IPS-15b (cell line): ENCODE results near the gene LRRC27.

Experiments used
- H3K27me3 ChIP-seq: one replicate; pipeline ENCODE4 v1.6.1; 2013; ENCODE audit warnings: low read length; ENCODE audit not compliant: control insufficient read depth, insufficient read depth
- H3K36me3 ChIP-seq: one replicate; pipeline ENCODE4 v1.6.1; 2013; ENCODE audit warnings: low read length; ENCODE audit not compliant: control insufficient read depth, insufficient read depth
- H3K4me1 ChIP-seq: one replicate; pipeline ENCODE4 v1.6.1; 2013; ENCODE audit warnings: mild to moderate bottlenecking, low read length; ENCODE audit not compliant: control insufficient read depth, insufficient read depth
- H3K4me3 ChIP-seq: one replicate; pipeline ENCODE4 v1.5.1; 2013; ENCODE audit warnings: low read depth, low read length
- H3K9ac ChIP-seq: one replicate; pipeline ENCODE4 v1.6.1; 2013; ENCODE audit warnings: low read depth, mild to moderate bottlenecking, low read length
- H3K9me3 ChIP-seq: one replicate; pipeline ENCODE4 v1.6.1; 2013; ENCODE audit warnings: mild to moderate bottlenecking, low read length; ENCODE audit not compliant: control insufficient read depth, insufficient read depth

LRRC27 gene

DNA sequence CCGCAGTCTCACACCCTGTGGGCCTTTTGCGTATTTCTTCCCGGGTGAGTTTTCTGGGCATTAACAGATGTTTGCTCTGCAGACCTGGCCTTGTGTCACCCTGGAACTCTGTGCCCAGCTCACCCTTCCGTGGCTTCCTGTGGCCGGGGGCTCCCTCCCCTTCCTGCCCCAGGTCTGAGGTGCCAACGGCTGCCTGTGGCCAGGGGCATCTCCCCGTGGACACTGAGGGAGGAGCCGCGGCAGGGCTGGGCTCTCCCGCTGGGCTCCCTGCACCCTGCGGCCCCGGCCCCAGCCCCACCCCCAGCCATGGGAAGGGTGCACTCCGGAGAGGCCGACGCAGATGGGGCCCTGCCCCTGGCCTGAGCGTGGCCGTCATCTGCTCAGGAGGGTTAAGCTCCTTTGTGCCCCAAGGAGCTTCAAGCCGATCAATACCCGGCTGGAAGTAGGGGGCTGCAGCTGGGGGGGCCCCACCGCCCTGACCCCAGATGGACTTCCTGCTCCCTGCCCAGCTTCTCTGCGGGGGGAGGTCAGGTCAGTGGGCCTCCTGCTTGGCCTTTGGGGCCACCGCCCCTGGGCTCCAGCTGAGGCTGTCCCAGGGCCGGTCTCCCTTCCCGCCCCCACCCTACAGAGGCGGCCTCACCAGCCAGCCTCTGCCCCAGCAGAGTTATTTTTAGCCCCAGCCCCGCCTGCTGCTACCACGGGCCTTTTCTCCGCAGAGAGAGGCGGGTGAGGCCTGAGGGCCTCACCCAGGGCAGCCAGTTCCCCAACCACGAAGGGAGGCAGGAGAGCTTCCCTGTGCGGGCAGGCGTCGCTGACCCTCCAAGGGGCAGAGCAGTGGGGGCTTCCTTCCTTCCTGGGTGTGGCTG lies 89.2 kb downstream of the LRRC27 start:
- H3K9me3 ChIP-seq, result no peaks in the 10 kb centered on the region
- peaks cover 3% of the 10 kb centered on the region for H3K4me1 ChIP-seq
- H3K9ac ChIP-seq, result no peak overlapping the region
- no peaks in the 10 kb centered on the region for H3K27me3 ChIP-seq
- no peak overlapping the region for H3K4me3 ChIP-seq
- H3K36me3 ChIP-seq, result no peaks in the 10 kb centered on the region

DNA sequence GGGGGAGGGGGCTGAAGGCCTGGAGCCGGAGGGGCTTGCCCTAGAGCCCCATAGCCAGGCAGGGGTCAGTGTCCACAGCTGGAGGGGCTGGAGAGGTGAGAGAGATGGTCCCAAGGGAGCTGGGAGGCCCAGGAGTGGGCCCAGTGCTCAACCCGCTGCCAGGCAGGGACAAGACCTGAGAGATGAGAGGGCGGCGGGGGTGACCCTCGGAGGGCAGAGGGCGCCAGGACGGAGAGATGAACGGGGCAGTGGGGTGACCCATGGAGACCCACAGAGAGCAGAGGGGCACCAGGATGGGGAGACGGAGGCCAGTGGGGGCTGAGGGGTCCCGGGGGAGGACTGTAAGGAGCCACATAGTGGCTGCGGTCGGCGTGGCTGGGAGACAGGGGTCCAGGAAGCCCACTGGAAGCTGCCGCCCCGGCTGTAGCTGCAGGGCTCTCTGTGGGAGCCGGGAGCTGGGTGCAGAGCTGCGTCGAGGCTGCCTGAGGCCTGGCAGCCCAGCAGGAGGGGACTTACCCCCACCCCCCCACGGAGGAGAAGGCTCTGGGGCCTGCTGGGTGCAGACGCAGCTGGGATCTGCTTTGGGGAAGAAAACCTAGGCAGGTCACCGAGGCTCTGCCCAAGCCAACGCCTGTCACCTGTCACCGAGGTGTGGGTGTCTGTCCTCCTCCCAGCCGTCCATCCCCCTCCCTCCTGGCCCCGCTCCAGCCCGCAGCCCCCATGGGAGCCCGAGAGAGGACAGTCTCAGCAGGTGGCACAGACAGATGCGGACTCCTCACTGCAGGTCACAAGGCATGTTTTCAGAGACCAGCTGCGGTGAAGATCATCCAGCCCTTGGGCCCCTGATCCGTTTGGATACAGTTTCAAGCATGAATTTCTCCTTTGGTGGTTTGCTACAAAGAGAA lies 90.1 kb downstream of the LRRC27 start:
- Histone ChIP-seq H3K36me3 (no peaks in the 10 kb centered on the region), H3K4me3 (no peak overlapping the region), H3K27me3 (no peaks in the 10 kb centered on the region), H3K9ac (no peak overlapping the region), H3K9me3 (no peaks in the 10 kb centered on the region), H3K4me1 (peaks cover 3% of the 10 kb centered on the region)

- Histone ChIP-seq H3K9me3 (no peaks in the 10 kb centered on the region), H3K4me3 (no peak overlapping the region), H3K4me1 (peaks cover 3% of the 10 kb centered on the region), H3K36me3 (no peaks in the 10 kb centered on the region), H3K9ac (no peak overlapping the region), H3K27me3 (no peaks in the 10 kb centered on the region)
These were observed 91.2 kb downstream of the LRRC27 start for GRCh38 chr10:132422903-132423825.

GRCh38 chr10:132423966-132424861 lies 92.2 kb downstream of the LRRC27 start:
- Histone ChIP-seq H3K9ac (no peak overlapping the region), H3K27me3 (no peaks in the 10 kb centered on the region), H3K9me3 (no peaks in the 10 kb centered on the region), H3K4me3 (no peak overlapping the region), H3K36me3 (no peaks in the 10 kb centered on the region), H3K4me1 (no peaks in the 10 kb centered on the region)

GRCh38 chr10:132425029-132425756 lies 93.2 kb downstream of the LRRC27 start:
- Histone ChIP-seq H3K27me3 (no peaks in the 10 kb centered on the region), H3K4me3 (no peak overlapping the region), H3K9me3 (no peaks in the 10 kb centered on the region), H3K4me1 (no peaks in the 10 kb centered on the region), H3K36me3 (no peaks in the 10 kb centered on the region), H3K9ac (no peak overlapping the region)

- Histone ChIP-seq H3K9me3 (no peaks in the 10 kb centered on the region), H3K36me3 (no peaks in the 10 kb centered on the region), H3K4me1 (no peaks in the 10 kb centered on the region), H3K9ac (no peak overlapping the region), H3K4me3 (no peak overlapping the region), H3K27me3 (no peaks in the 10 kb centered on the region)
These were observed 93.8 kb downstream of the LRRC27 start for GRCh38 chr10:132425757-132426155.

DNA sequence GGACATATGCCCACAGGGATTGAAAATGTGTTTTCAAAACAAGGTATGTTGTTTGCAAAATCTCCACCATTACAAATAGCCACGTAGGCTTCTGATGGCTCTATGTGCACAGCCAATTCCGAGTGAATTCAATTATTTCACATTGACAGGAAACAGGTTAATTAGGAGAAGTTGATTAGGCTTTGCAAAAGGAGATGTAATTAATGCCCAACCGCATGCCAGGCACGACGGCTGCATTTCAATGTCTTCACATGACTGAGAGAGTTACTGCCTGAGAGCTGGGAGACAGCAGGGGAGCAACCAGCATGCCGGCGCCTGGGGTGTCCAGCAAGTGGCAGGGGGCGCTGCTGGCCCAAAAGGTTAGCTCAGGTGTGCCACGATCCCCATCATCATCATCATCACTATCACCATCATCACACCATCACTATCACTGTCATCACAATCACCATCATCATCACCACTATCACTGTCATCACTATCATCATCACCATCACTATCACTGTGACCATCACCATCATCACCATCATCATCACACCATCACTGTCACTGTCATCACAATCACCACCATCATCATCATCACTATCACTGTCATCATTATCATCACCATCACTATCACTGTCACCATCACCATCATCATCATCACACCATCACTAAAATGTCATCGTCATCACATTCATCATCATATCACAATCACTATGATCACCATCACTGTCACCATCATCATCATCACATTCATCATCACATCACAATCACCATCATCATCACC lies 95.2 kb downstream of the LRRC27 start:
- no peaks in the 10 kb centered on the region for H3K36me3 ChIP-seq
- H3K27me3 ChIP-seq, result no peaks in the 10 kb centered on the region
- no peaks in the 10 kb centered on the region for H3K4me1 ChIP-seq
- H3K4me3 ChIP-seq, result no peak overlapping the region
- H3K9ac ChIP-seq, result no peak overlapping the region
- H3K9me3 ChIP-seq, result no peaks in the 10 kb centered on the region

DNA sequence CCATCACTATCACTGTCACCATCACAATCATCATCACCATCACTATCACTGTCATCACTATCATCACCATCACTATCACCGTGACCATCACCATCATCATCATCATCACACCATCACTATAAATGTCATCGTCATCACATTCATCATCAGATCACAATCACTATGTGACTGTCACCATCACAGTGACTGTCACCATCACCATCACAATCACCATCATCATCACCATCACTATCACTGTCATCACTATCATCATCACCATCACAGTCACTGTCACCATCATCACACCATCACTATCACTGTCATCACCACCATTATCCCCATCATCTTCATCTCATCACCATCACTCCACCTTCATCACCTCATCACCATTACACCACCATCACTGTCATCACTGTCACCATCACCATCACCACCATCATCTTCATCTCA lies 96.0 kb downstream of the LRRC27 start:
- H3K4me3 ChIP-seq, result no peak overlapping the region
- H3K9ac ChIP-seq, result no peak overlapping the region
- no peaks in the 10 kb centered on the region for H3K27me3 ChIP-seq
- H3K36me3 ChIP-seq, result no peaks in the 10 kb centered on the region
- no peaks in the 10 kb centered on the region for H3K4me1 ChIP-seq
- no peaks in the 10 kb centered on the region for H3K9me3 ChIP-seq

- Histone ChIP-seq H3K27me3 (no peaks in the 10 kb centered on the region), H3K4me1 (no peaks in the 10 kb centered on the region), H3K9me3 (no peaks in the 10 kb centered on the region), H3K36me3 (no peaks in the 10 kb centered on the region), H3K4me3 (no peak overlapping the region), H3K9ac (no peak overlapping the region)
These were observed 96.5 kb downstream of the LRRC27 start for GRCh38 chr10:132428486-132428995.
